Measurements from ENCODE around the gene ARFGAP1.

Gene ARFGAP1

DNA sequence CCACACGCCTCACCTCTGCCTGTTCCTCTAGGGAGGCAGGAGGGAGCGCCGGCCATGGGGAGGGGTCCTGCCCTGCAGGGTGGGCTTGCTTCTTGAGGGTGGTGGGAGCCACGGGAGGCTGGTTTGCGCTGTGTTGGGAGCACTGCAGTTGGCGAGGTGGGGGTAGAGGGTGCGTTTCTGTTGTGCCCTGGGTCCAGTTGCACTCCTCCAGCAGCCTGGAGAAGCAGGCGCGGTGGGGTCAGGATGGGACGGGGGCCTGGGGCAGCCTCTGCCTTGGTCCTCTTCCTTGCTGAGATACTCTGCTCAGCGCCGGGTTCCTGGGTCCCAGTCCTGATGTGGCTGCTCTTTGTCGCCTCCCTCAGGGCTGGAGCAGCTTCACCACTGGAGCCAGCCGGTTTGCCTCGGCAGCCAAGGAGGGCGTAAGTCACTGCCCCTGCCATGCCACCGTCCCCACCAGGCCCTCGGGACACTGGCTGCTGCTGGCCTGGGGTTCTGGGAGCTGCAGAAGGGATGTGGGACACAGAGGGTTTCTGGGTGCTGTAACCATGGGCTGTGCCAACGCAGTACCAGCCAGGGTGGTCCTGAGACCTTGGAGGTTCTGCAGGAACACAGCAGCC is 8.4 kb downstream of the ARFGAP1 start:
- DNase-seq = no peak

DNA sequence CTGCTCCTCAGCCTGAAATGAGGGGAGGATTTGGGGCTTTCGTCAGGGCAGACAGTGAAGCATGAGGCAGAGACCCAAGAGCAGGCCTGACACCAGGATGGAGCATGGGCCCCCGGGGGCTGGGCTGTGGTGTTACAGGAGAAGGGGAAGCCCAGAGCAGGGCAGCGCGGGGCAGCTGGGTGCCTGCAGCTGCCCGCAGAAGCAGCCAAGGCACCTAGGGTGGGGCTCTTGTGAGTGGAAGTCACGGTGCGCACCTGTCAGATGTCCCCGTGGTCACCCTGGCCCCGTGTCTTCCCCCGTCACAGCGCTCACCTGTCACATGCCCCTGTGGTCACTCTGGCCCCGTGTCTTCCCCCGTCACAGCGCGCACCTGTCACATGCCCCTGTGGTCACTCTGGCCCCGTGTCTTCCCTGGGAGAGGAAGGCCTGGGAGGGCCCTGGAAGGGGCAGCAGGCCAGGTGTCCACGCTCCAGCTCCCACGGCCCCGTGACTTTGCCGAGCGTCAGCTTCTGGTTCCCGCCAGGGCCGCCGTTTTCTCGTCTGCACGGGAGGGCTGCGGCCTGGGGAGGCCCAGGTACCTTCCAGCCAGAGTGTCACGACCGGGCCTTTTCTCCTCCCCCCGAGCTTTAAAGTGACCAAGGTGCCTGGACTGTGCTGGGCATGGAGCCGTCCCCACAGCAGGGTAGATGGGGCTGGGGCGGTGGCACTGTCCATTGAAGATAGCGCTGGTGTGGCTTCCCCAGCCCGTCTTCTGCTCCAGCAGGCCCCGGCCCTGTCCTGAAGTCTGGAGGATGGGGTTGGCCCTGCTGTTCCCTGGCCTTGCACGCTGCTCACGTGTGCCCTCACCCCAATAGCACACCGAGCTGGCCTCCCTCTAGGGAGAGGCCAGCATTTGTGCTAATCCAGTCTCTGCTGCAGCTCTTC is 9.4 kb downstream of the ARFGAP1 start:
- no peak for DNase-seq

DNA sequence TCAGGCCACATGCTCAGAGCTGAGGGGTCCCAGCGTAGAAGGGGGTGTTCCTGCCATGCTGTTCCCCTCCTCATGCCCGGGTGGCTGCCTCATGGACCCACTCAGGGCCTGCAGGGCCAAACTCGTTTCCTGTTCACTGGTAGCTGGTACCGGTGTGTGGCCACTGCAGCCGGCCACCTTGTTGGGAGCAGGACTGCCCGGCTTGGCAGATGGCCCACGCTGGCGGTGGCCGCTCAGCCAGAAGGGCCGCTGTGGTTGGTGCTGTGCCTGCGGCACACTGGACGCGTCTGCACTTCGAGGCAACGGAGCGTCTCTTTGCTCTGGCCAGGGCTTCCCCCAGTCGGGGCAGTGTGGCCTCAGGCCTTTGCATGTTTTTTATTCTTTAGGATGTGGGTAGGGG is 10.3 kb downstream of the ARFGAP1 start:
- no peak for DNase-seq

DNA sequence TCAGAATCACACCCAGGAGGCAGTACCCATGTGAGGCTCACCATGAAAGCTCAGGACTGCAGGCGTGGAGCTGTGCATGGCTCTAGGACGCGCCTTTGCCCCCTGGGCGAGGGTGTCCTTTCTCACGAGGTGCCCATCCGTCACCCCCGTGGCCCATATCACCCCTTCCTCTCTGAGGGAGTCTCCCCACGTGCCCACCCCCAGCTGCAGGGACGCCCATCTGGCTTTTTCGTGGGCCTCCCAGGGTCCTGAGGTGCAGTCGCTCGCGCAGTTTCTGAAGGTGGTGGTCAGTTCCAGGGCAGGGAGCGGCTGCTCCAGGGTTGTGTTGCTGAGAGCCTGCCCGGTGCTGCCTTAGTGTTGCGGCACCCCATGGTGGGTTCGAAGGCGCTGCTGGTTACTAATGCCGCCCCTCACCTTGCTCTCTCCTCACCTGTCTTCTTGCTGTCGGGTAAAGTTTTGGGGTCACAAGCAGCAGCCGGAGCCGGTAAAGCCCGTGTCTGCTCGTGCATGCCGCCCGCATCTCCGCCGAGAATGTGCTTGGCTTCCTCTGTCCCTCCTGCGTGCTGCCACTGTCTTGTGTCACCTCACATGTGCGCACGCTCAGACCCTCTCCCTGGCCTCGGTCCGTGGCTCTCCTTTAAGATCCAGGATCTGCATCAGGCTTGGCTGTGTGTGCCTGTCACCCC is 10.9 kb downstream of the ARFGAP1 start:
- no peak for DNase-seq

DNA sequence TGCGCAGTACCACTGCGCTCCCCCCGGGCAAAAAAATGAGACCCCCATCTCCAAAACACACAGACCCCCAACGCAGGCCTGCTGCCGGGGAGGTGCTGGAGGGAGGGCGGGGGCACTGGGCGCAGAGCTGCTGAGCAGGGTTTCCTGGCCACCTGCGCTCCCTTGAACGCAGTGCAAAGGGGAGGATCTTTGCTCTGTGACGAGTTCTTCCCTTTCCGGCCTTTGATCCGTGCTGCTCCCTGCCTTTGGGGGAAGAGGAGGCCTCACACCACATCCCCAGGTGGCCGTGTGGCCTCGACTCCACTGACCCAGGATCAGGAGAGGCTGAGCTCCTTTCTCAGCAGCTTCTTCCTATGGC is 11.4 kb downstream of the ARFGAP1 start:
- peak; percentile 25 for DNase-seq

DNA sequence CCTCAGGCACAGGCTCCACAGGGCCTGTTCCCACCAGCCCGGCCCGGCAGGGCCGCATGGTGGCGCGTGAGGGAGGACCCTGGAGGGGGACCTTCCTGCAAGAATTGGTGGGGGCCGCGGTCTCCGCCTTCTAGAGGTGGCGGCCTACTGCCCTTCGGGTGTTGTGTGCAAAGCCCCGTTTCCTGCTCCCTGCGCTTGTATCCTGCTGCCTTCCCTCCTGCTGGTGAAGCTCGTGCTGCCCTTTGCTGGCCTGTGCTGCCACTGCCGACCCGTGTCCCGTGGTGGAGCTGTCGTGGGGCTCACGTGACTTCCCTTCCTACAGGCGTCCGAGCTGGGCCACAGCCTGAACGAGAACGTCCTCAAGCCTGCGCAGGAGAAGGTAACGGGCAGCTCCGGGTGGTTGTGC is 11.9 kb downstream of the ARFGAP1 start:
- no peak for DNase-seq

DNA sequence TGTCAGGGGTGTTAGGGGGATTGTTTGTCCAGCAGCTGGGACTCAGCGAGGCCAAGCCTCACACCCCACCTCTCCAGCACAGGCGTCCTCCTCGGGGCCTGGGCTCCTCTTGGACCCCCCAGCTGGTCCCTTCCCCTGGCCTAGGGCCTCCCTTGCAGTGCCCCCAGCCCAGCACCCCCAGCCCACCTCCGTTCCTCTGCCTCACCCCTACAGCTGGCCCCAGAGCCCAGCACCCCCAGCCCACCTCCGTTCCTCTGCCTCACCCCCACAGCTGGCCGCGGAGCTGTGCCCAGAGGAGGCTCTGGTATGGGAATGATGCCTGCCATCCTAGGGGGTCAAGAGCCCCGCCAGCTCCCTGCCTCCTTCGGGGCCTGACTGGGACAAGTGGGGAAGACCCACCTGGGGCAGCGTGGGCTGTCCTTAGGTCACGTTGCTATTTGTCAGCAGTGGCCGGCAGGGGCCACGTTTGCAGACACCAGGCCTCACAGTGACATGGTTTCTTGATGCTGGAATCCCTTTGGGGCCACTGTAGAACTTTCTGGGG is 12.4 kb downstream of the ARFGAP1 start:
- no peak for DNase-seq

DNA sequence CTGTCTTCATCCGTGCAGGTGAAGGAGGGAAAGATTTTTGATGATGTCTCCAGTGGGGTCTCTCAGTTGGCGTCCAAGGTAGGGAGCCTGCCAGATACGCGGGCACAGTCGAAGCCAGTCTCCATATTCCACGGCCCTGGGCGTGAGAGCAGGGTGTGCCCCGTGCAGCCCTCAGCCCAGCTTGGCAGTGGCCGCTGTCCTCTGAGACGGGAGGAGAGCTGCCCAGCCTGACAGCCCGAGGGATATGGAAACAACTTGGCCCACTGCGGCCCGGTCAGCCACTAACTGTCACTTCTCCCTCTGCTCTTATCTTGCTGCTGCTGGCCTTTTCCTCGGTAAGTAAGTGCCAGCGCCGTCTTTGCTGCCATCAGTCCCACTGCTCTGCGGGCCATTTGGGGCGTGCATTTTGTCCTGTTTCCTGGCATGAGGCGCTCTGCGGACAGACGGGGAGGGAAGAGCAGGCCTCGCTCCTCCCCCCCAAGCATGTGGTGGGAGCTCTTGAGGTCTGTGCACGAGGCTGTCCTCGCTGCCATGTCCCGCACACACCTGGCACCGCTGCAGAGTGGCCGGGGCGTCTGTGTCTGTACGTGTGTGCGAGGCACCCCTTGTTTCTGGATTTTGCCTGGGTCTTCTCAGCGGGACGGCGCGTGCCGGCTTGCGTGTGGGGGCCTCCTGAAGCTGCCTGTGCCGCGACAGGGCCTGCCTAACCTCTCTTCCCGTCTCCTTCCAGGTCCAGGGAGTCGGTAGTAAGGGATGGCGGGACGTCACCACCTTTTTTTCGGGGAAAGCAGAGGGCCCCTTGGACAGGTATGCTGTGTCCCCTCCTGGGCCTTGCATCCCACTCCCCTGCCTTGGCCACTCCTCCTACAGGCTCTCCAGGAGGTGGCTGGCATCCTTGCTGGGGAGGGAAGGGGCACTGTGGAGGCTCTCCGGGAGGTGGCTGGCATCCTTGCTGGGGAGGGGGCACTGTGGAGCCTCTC is 13.3 kb downstream of the ARFGAP1 start:
- DNase-seq = no peak

DNA sequence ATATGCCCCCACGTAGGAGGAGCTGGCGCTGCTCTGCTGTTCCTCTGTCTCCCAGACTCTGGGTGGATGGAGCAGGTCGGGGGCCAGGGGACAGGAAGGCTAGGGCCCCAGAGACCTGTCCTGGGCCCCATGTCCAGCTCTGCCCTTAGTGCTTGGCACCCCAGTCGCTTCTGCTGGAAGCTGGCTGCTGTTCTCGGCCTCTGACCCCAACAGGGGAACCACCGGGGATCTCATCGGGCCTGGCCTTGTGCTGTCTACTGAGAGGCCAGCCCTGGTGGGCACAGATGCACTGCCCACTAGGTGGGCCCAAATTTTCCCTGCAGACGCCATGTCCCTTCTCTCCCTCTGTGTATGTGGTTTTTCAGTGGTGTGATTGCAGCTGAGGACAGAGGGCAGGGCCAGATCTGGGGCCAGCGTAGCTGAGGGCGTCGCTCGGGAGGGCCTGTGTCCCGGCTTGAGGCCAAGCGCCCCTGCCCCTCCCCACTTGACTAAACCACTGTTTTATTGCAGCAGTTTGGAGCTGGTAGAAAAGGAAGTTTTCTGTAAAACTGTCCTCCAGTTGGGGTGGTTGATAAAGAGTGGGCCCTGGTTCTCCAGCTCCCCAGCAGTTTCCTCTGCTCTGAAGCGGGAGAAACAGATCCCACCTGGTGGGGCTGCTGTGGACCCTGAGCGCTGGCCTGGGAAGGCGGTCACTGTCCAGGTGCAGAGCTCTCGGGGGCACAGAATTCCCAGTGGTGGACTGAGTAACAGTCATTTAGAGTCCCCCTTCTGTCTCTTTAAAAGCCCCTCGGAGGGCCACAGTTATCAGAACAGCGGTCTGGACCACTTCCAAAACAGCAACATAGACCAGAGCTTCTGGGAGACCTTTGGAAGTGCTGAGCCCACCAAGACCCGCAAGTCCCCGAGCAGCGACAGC is 14.4 kb downstream of the ARFGAP1 start:
- DNase-seq = no peak

DNA sequence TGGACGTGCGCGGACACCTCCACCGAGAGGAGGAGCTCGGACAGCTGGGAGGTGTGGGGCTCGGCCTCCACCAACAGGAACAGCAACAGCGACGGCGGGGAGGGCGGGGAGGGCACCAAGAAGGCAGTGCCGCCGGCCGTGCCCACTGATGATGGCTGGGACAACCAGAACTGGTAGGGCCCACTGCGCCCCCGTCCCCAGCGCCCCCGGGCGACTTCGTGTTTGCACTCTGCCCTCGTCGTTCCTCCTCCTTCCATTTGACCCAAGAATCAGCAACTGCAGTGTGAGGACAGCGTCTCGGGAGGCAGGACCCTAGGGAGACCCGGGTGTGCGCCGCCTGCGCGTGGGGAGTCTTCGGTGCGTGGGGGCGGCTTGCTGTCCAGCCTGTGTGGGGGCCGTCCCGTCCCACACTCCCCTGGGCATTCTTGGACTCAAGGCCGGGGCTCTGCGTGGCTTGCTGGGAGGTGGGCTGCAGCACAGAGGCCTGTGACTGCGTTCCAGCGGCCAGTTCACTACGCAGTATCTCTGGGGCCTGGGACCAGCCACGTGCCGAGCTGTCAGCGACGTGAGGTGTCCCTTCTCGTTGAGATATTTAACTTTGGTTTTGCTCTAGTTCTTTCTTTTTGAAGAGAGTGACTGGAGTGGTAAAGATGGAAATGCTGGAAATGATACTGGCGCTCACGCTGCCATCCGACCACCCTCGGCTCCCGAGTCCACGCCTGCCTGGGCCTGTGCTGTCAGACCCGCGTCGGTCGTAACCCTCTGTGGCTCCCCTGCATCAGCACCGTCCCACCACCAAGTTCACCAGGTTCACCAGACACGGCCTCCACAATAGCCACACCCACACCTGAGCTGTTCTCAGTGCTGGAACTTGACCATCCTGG is 15.3 kb downstream of the ARFGAP1 start:
- no peak for DNase-seq

DNA sequence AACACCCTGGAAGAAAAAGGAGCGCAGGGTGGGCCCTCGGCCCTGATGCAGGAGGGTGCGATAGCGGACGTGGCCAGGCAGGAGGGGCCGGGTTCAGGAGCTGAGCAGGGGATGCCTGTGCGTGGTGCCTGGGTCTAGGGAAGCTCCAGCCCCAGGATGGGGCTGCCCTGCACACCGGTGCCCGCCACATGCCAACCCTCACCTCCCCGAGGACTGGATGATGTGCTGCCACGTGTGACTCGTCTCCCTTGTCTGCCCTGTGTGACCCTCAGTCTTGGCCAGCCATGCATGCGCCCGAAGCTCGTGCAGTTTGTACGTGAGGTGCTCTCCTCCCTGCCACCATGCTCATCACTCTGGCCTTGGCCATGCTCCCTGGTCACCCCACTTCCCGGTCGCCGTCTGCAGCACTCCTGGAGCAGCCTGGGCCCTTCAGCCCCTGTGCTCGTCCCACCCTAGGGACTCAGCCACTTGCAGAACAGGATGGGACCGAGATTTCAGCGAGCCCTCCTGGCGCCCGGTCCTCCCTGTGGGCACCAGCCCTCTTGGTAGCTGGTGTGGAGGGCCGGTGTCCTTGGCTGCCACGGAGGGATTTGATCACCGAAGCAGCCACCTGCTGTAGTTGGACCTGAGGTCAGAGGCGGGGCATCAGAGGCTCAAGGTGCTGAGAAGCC is 16.1 kb downstream of the ARFGAP1 start:
- no peak for DNase-seq

DNA sequence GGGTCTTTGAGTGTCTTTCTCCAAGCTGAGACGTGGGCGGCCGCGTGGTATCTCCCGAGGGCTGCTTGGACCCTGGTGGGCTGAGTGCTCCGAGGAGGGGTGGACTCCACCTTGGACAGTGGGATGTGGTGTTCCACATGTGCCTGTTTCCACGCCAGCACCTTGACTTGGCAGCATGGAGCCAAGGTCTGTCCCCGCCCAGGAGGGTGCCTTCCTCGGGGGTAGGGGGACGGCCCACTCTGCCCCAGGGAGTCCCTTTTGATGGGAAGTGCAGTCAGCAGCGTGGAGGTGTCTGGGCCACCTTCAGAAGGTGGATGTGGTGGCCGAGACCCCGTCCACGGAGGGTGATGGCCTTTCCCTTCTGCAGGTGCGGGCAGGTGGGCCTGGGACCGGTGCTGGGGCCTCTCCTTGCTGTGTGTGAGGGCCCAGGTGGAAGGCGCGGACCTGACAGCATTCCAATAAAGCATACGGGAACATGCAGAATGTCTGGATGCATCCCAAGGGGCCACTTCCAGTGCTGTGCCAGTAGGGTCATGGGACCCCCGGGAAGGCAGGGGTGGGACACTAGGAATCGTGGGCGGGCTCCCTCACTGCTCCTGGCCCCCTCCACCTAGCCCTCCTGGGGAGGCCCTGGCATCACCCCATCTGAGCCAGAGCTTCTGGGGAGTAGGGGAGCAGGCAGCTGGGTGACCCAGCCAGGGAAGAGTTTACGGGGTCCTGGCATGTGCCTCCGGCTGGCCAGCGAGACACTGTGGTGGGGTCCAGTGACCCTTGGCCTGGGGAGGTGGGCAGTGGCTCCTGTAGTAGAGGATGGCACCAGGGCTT is 16.9 kb downstream of the ARFGAP1 start:
- no peak for DNase-seq

DNA sequence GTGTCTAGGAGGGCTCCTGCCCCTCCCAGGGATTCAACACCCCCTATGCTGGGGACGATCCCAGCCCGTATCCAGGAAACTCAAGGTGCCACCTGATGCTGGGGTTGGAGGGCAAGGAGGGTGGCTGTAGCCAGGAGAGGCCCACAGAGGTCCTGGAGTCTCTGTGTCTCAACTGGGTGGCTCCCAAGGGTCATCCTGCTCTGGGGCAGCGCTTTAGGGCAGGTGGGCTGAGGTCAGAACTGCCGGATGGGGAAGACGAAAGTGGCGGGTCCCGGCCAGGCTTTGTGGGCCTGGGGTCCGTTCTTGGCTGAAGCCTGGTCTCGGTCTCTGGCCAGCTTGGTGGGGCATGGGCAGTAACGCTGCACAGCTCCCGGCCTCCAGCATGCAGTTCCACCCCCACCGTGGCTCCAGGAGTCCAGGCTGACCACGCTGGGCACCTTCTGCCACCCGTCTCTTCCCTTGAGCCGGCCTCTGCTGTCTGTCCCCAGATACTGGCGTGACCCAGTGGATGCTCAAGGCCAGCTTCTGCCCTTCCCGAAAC is 17.6 kb downstream of the ARFGAP1 start:
- DNase-seq = no peak

DNA sequence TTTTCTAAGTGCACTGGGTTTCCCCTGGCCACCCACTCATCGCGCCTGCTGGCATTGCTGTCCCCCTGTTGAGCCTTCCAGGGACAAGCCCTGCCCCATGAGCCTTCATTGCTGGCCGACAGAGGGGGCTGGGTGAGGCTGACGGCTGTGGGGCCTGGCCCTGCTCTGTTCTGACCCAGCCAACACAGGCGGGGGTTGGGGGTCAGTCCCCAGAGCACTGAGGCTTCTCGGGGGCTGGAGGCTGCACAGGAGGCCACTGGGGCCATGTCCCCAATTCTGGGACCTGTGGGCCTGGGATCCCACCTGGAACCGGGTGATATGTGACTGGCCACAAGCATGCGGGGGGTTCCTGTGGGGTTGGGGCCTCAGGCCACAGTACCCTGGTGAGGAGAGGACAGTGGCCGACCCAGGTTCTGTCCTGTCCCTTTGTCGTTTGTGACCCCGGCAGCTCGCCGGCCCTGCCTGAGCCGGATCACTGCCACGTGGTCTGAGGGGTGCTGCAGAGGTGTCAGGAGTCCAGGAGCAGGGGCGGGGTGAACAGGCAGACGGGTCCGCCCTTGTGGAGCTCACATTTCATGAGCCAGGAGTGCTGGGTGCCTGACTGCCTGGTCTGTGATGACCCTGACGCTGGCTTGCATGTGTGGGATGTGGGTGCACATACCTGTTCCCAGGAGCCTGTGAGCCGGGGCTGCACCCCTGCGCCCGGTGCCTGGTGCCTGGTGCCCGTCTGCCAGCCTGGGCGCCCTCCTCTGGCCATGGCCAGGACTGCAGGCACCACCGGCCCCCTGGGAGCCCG is 18.3 kb downstream of the ARFGAP1 start:
- DNase-seq = peak; percentile 58

DNA sequence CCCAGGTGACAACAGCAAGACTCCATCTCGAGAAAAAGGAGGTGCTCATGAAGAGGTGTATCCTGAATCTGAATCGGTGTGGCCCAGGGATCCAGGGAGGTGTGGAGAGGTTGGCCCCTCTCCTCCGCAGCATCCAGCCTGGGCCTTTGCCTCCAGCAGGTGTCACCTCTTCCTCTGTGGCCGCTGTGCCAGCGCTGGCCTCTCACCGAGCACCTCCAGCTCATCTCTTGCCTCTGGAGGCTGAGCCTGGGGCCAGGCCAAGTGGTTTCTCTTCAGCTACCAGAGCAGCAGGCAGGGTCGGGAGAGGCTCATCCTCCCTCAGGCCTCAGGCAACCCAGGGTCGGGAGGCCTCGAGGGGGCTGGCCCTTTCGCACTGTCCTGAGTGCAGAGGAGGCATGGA is 19.2 kb downstream of the ARFGAP1 start:
- DNase-seq = no peak

DNA sequence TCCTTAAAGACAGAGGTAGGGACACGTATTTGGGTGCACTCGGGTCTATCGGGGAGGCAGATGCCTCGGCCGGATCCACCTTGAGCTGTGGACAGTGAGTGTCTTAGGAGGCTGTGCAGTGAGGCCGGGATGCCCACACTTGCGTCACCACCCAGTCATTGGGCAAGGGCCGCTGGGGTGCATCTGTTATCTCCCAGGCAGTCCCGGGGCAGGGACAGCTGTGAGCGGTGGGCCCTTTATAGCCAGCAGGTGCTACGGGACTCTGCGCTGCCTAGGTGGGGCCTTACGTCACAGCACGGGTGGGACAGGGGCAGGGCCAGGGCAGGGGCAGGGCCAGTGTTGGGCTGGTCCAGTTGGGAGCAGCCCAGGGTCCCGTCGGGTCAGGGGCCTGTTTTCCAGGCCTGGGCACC is 19.7 kb downstream of the ARFGAP1 start:
- DNase-seq = no peak

DNA sequence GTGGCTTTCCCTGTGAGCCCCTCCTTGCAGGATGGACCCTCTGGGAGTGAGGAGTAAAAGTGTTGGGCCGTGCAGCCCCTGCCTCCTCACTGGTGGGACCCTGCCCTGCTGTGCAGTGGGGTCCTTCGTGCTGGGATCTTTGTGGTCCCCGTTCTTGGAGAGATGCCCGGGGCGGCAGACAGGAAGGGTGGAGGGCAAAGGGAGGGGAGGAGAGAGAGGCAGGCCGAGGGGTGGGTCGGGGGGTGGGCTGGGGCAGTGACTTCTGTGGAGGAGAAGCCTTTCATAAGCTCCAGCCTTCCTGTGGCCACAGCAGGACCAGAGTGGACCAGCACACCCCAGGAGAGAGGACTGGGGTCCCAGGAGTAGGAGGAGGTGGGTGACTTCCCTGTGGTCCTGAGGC is 20.3 kb downstream of the ARFGAP1 start, which contains the start of gene COL20A1:
Gene COL20A1 (plus strand): TSS at position 283 of the 400 bp plus-strand sequence. CDS start 1,922 bp downstream, outside the sequence.
- no peak for DNase-seq

Measured in CD4-positive, alpha-beta T cell treated with Interleukin-10 for 1 hour (primary cell).